ENCODE measurements around the gene RHNO1. TPM values are rescaled to one million over a fixed set of nuclear protein-coding genes. Genes with fewer than 3 reads are reported as not detected.

RHNO1 gene
- total RNA-seq, 1 experiment from 2014 or later = 49.5 TPM

DNA sequence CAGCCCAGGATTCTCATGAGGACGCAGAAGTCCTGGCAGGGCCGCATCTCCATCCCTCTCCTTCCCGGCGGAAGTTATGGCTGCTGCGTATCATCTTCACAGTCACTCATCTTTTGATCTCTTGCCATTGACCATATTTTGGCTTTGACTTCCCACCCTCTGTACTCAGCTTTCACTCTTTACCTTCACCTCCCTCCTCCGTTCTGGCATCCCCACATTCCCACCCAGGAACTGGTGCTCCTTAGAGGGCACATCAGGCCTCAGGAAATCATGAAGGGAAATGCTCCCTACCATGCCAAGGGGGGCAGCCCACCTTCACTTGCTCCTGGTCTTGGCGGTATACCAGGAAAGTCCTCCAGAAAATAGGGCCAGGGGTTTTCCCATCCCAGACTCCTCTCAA is 21.5 kb upstream of the RHNO1 start:
- H3K36me3 Mint-ChIP-seq = peaks cover 21% of the 10 kb centered on the region
- H3K4me1 Mint-ChIP-seq = peaks cover 3% of the 10 kb centered on the region; the same call in 1 of the 2 replicates
- POLR2A ChIA-PET = interaction anchor here (0.8 to 1.2 kb wide), 2 partner anchors 21 to 30 kb away, joined by 3 read pairs; partner anchors contain the start of genes FOXM1 and RHNO1
- ATAC-seq (no peak), DNase-seq (ENCODE audit: low spot score) (no peak)
- CTCF ChIA-PET = interaction anchor here (2.4 to 3.4 kb wide), 4 partner anchors 10 to 179 kb away, joined by 25 to 50 read pairs (median 28); no protein-coding TSS in a partner anchor
- TF ChIP-seq FOXP1 (CRISPR knock-in tag; IDR thresholded peaks at IDR 0.05; ENCODE audit: borderline replicate concordance) = no peak
- no peak for TF ChIP-seq TEAD1 (CRISPR knock-in tag; IDR thresholded peaks at IDR 0.05)
- no peak for TF ChIP-seq NFYB (CRISPR knock-in tag; conservative IDR thresholded peaks at IDR 0.05; ENCODE audit: low read depth)
- TF ChIP-seq SMAD4 (CRISPR knock-in tag; IDR thresholded peaks at IDR 0.05) = no peak
- TF ChIP-seq NR2C2 (CRISPR knock-in tag; IDR thresholded peaks at IDR 0.05) = no peak
- TF ChIP-seq, protein P1, sequence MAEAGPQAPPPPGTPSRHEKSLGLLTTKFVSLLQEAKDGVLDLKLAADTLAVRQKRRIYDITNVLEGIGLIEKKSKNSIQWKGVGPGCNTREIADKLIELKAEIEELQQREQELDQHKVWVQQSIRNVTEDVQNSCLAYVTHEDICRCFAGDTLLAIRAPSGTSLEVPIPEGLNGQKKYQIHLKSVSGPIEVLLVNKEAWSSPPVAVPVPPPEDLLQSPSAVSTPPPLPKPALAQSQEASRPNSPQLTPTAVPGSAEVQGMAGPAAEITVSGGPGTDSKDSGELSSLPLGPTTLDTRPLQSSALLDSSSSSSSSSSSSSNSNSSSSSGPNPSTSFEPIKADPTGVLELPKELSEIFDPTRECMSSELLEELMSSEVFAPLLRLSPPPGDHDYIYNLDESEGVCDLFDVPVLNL (CRISPR knock-in tag; IDR thresholded peaks at IDR 0.05; ENCODE audit: borderline replicate concordance, low read depth) = no peak
- no peak for TF ChIP-seq ZNF423 (CRISPR knock-in tag; IDR thresholded peaks at IDR 0.05)
- TF ChIP-seq PRRX2 (CRISPR knock-in tag; IDR thresholded peaks at IDR 0.05) = no peak
- TF ChIP-seq, protein P2, sequence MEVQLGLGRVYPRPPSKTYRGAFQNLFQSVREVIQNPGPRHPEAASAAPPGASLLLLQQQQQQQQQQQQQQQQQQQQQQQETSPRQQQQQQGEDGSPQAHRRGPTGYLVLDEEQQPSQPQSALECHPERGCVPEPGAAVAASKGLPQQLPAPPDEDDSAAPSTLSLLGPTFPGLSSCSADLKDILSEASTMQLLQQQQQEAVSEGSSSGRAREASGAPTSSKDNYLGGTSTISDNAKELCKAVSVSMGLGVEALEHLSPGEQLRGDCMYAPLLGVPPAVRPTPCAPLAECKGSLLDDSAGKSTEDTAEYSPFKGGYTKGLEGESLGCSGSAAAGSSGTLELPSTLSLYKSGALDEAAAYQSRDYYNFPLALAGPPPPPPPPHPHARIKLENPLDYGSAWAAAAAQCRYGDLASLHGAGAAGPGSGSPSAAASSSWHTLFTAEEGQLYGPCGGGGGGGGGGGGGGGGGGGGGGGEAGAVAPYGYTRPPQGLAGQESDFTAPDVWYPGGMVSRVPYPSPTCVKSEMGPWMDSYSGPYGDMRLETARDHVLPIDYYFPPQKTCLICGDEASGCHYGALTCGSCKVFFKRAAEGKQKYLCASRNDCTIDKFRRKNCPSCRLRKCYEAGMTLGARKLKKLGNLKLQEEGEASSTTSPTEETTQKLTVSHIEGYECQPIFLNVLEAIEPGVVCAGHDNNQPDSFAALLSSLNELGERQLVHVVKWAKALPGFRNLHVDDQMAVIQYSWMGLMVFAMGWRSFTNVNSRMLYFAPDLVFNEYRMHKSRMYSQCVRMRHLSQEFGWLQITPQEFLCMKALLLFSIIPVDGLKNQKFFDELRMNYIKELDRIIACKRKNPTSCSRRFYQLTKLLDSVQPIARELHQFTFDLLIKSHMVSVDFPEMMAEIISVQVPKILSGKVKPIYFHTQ (CRISPR knock-in tag; IDR thresholded peaks at IDR 0.05) = no peak
- TF ChIP-seq, protein P3, sequence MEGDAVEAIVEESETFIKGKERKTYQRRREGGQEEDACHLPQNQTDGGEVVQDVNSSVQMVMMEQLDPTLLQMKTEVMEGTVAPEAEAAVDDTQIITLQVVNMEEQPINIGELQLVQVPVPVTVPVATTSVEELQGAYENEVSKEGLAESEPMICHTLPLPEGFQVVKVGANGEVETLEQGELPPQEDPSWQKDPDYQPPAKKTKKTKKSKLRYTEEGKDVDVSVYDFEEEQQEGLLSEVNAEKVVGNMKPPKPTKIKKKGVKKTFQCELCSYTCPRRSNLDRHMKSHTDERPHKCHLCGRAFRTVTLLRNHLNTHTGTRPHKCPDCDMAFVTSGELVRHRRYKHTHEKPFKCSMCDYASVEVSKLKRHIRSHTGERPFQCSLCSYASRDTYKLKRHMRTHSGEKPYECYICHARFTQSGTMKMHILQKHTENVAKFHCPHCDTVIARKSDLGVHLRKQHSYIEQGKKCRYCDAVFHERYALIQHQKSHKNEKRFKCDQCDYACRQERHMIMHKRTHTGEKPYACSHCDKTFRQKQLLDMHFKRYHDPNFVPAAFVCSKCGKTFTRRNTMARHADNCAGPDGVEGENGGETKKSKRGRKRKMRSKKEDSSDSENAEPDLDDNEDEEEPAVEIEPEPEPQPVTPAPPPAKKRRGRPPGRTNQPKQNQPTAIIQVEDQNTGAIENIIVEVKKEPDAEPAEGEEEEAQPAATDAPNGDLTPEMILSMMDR (IDR thresholded peaks at IDR 0.05) = no peak
- TF ChIP-seq, protein P4, sequence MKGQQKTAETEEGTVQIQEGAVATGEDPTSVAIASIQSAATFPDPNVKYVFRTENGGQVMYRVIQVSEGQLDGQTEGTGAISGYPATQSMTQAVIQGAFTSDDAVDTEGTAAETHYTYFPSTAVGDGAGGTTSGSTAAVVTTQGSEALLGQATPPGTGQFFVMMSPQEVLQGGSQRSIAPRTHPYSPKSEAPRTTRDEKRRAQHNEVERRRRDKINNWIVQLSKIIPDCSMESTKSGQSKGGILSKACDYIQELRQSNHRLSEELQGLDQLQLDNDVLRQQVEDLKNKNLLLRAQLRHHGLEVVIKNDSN (CRISPR knock-in tag; IDR thresholded peaks at IDR 0.05) = no peak
- TF ChIP-seq ESRRA (CRISPR knock-in tag; IDR thresholded peaks at IDR 0.05; ENCODE audit: borderline replicate concordance) = no peak
- TF ChIP-seq EMX1 (CRISPR knock-in tag; IDR thresholded peaks at IDR 0.05) = no peak
- no peak for TF ChIP-seq MXD4 (CRISPR knock-in tag; IDR thresholded peaks at IDR 0.05; ENCODE audit: borderline replicate concordance)
- peak overlapping the region; percentile 60; the same call in 1 of the 2 replicates for H3K27ac Mint-ChIP-seq
- no peaks in the 10 kb centered on the region; the same call in 1 of the 2 replicates for H3K27me3 Mint-ChIP-seq (ENCODE audit: low read depth)
- no peaks in the 10 kb centered on the region for H3K9me3 Mint-ChIP-seq
- H3K4me3 Mint-ChIP-seq = no peak overlapping the region

DNA sequence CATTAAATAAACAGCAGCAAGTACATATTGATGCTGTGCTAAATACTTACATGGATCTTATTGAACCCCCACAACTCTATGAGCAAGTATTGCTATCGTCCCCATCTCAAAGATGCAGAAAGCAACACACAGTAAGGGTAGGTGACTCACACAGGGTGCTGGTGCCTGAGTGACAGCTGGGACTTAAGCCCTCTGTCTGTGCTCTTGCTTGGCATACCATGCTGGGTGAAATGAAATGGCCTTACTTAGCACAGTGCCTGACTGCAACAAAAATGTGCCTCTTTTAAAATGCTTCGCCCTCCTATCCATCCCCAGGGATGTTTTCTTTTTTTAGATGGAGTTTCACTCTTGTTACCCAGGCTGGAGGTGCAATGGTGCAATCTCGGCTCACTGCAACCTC is 21.0 kb upstream of the RHNO1 start:
- TF ChIP-seq, protein P5, sequence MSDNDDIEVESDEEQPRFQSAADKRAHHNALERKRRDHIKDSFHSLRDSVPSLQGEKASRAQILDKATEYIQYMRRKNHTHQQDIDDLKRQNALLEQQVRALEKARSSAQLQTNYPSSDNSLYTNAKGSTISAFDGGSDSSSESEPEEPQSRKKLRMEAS (CRISPR knock-in tag; IDR thresholded peaks at IDR 0.05) = no peak
- TF ChIP-seq JUN (CRISPR knock-in tag; IDR thresholded peaks at IDR 0.05) (no peak), RORB (CRISPR knock-in tag; IDR thresholded peaks at IDR 0.05) (no peak), GABPB1 (CRISPR knock-in tag; IDR thresholded peaks at IDR 0.05) (no peak)
- TF ChIP-seq, protein P6, sequence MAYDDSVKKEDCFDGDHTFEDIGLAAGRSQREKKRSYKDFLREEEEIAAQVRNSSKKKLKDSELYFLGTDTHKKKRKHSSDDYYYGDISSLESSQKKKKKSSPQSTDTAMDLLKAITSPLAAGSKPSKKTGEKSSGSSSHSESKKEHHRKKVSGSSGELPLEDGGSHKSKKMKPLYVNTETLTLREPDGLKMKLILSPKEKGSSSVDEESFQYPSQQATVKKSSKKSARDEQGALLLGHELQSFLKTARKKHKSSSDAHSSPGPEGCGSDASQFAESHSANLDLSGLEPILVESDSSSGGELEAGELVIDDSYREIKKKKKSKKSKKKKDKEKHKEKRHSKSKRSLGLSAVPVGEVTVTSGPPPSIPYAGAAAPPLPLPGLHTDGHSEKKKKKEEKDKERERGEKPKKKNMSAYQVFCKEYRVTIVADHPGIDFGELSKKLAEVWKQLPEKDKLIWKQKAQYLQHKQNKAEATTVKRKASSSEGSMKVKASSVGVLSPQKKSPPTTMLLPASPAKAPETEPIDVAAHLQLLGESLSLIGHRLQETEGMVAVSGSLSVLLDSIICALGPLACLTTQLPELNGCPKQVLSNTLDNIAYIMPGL (CRISPR knock-in tag; IDR thresholded peaks at IDR 0.05) = no peak
- no peak overlapping the region for H3K4me3 Mint-ChIP-seq
- H3K9me3 Mint-ChIP-seq = no peaks in the 10 kb centered on the region
- peaks cover 23% of the 10 kb centered on the region for H3K36me3 Mint-ChIP-seq
- POLR2A ChIA-PET = interaction anchor here (0.8 to 1.2 kb wide), 2 partner anchors 21 to 30 kb away, joined by 3 read pairs; partner anchors contain the start of genes FOXM1 and RHNO1
- CTCF ChIA-PET = interaction anchor here (2.8 to 4.2 kb wide), 4 partner anchors 10 to 185 kb away, joined by 11 to 30 read pairs (median 25); no protein-coding TSS in a partner anchor
- DNase-seq (ENCODE audit: low spot score) = no peak
- no peak for ATAC-seq
- H3K27ac Mint-ChIP-seq = no peak overlapping the region
- H3K4me1 Mint-ChIP-seq = peaks cover 3% of the 10 kb centered on the region; the same call in 1 of the 2 replicates
- H3K27me3 Mint-ChIP-seq (ENCODE audit: low read depth) = no peaks in the 10 kb centered on the region; the same call in 1 of the 2 replicates

All from WTC11 (cell line).